ENCODE data around the gene FGF11.

Gene FGF11

DNA sequence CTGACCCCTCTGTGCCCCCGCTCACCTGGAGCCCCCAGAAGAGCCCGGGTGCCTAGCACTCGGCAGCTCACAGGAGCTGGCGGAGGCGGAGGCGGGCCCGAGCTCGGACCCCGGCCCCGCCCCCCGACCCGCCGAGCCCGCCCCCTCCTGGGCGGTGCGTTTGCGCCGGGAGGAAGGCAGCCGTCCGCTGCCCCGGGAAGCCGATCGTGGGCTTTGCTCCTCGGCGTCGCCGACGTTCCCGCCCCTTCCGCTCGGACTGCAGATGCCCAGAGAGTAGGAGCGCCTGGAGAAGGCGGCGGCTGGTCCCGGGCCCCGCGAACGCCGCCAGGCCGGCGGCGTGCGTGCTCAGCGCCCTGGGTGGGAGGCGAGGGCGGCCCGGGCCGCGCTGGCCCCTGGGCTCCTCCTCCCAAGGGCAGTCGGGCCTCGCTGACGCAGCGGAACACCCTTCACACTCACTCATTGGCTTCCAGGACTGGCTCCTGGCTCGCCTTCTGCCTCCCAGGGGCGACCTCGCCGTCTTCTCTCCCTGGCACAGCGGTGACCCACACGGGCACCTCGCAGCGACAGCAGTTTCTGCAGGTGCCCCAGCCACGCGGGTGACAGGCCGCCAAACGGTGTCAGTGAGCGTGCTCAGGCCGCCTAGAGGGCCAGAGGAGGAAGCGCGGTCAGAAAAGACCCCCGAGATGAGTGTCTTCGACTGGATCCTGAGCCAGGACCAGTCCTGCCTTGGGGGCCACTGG, 44.7 kb upstream of the FGF11 start, which contains the start of gene PLSCR3:
Gene PLSCR3 (minus strand): TSS at position 74 of the 740 bp plus-strand sequence. CDS start 415 bp downstream, outside the sequence.
- peak; percentile 82 to 92 for DNase-seq (ENCODE audit: low read depth in 2 of 2)
- TF ChIP-seq CTCF (IDR thresholded peaks at IDR 0.05; ENCODE audit: low read depth, low read length) = peak; percentile 51
- H3K4me3 ChIP-seq (replicated peaks in 1 of 2; ENCODE audit: low read depth in 2 of 2, low read length in 2 of 2) = peak within 1 kb of the TSS; percentile 91 to 94

DNA sequence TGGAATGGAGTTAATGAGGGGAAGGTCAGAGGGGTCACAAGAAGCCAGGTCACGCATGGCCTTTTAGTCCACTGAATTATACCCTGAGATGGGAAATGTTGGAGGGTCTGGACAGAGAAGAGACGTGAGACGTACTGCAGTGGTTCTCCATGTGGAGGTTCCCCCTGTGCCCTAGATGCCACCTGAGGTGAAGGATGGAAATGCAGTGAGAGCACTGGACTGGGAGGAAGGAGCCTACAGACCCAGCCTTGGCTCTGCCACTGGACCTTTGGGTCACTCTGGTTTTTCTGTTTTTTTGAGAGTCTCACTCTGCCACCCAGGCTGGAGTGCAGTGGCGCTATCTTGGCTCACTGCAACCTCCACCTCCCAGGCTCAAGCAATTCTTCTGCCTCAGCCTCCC, 43.2 kb upstream of the FGF11 start:
- H3K4me3 ChIP-seq (replicated peaks in 1 of 2; ENCODE audit: low read depth in 2 of 2, low read length in 2 of 2) = no peak overlapping the region
- TF ChIP-seq CTCF (IDR thresholded peaks at IDR 0.05; ENCODE audit: low read depth, low read length) = no peak
- no peak for DNase-seq (ENCODE audit: low read depth in 2 of 2)

DNA sequence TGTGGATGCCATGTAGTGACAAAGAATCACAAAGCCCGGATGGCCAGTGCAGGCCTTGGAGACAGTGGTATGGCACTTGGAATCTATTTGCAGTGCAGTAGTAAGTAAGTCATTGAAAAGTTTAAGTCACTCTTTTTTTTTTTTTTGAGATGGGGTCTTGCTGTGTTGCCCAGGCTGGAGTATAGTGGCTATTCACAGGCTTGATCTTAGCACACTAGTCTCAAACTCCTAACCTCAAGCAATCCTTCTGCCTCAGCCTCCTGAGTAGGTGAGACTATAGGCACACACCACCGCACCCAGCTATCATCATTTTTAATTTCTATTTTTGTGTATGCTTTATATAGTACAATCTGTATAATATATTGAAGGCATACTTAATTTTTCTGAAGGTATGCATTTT, 40.7 kb upstream of the FGF11 start:
- no peak for TF ChIP-seq CTCF (IDR thresholded peaks at IDR 0.05; ENCODE audit: low read depth, low read length)
- H3K4me3 ChIP-seq (replicated peaks in 1 of 2; ENCODE audit: low read depth in 2 of 2, low read length in 2 of 2) = no peak overlapping the region
- DNase-seq (ENCODE audit: low read depth in 2 of 2) = no peak

- DNase-seq (ENCODE audit: low read depth in 2 of 2) = no peak
- peak overlapping the region; percentile 68 to 81 for H3K4me3 ChIP-seq (replicated peaks in 1 of 2; ENCODE audit: low read depth in 2 of 2, low read length in 2 of 2)
- no peak for TF ChIP-seq CTCF (IDR thresholded peaks at IDR 0.05; ENCODE audit: low read depth, low read length)
These were observed 36.1 kb upstream of the FGF11 start for GRCh38 chr17:7403043-7403726.

DNA sequence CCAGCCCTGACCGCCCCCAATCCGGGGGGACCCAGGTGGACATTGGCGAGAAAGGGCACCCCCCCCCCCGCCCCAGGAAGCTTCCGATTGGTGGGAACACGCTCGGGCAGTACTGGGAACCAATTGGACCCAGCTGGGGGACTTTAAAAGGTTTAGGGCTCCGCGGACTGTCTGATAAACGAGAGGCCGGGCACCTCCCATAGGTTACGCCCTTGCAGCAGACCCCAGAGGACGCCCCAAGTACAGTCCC, 35.7 kb upstream of the FGF11 start:
- DNase-seq (ENCODE audit: low read depth in 2 of 2) = no peak
- peak overlapping the region; percentile 68 to 81 for H3K4me3 ChIP-seq (replicated peaks in 1 of 2; ENCODE audit: low read depth in 2 of 2, low read length in 2 of 2)
- TF ChIP-seq CTCF (IDR thresholded peaks at IDR 0.05; ENCODE audit: low read depth, low read length) = no peak

DNA sequence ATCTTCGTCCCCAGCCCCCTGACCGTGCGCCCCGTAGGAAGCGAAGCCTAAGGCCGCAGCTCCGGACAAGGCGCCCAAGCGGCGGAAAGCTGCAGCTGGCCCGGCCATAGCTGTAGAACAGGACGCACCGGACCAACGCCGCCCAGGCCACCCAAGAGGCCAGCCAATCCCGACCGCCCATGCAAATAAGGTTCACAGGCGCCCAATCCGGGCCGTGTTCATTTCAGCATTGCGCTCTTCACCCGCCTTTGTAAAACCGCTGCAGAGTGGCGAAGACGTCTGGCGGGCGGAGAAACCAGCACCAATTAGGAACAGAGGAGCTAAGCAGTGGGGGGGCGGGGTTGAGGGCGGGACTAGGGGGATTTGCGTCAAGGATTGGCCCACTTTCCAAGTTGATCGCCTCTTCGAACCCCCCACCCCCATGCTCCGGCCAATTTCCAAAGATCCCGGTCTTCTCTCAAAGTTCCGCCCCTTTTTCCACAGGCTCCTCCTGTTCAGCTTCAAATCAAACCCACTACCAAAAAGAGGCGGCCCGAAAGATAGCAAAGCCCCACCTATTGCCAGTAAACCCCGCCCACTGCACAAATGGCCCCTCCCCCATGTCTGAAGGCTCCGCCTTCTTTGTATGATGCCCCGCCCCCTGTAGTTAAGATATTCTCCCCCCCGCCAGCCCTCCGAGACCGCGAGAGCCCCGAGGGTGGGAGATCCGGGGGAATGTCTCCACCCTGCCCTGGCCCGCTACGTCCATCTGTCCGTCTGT, 35.2 kb upstream of the FGF11 start, which contains the start of gene TMEM256:
Gene TMEM256 (minus strand): TSS at position 121 of the 760 bp plus-strand sequence. CDS start 13 bp downstream, at position 108.
- peak within 1 kb of the TSS; percentile 75 to 81 for H3K4me3 ChIP-seq (replicated peaks in 1 of 2; ENCODE audit: low read depth in 2 of 2, low read length in 2 of 2)
- TF ChIP-seq CTCF (IDR thresholded peaks at IDR 0.05; ENCODE audit: low read depth, low read length) = no peak
- peak; percentile 100 for DNase-seq (ENCODE audit: low read depth in 2 of 2)

Measured in cardiac fibroblast (primary cell).